KBM-7 (cell line): ENCODE measurements around the gene CMTM8.
A peak's percentile ranks its signal among the peaks of the same experiment; 100 is the strongest.
"Not testable (repeated sequence)": the region's sequence is repeated elsewhere in the genome, so short reads cannot be mapped to it uniquely, and the experiment has no call there.

Experiments used
- DNase-seq: peaks from one replicate; pipeline ENCODE4 v3.0.0-alpha.2; 2015
- in situ Hi-C: fragments of 300-500 bp; cut with MboI; formaldehyde crosslinking; loops from 2 replicates; pipeline ENCODE4 v1.14.3; 2020; ENCODE audit warnings: low sequenced_read_pairs, low pct_unique_long_range_greater_than_20kb, mixed read lengths

The CMTM8 gene

GRCh38 chr3:32226875-32227500 is 11.5 kb upstream of the CMTM8 start:
- in situ Hi-C loops: no loop called here
- DNase-seq: no peak

DNA sequence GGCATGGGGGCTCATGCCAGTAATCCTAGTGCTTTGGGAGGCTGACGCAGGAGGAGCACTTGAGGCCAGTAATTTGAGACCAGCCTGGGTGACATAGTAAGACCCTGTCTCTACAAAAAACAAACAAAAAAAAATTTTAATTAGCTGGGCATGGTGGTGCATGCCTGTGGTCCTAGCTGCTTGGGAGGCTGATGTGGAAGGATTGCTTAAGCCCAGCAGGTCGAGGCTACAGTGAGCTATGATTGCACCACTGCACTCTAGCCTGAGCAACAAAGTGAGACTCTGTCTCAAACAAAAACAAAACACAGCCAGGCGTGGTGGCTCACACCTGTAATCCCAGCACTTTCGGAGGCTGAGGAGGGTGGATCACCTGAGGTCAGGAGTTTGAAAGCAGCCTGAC is 9.7 kb upstream of the CMTM8 start:
- DNase-seq, in situ Hi-C loops: not testable (repeated sequence)

- DNase-seq: no peak
- in situ Hi-C loops: no loop called here
Measured at GRCh38 chr3:32229565-32229964, 8.9 kb upstream of the CMTM8 start.

GRCh38 chr3:32236377-32236776 is 2.1 kb upstream of the CMTM8 start:
- DNase-seq: no peak
- in situ Hi-C loops: no loop called here

- in situ Hi-C loops: no loop called here
- DNase-seq: peak; percentile 67
Measured at GRCh38 chr3:32237670-32238452, 619 bp upstream of the CMTM8 start.

DNA sequence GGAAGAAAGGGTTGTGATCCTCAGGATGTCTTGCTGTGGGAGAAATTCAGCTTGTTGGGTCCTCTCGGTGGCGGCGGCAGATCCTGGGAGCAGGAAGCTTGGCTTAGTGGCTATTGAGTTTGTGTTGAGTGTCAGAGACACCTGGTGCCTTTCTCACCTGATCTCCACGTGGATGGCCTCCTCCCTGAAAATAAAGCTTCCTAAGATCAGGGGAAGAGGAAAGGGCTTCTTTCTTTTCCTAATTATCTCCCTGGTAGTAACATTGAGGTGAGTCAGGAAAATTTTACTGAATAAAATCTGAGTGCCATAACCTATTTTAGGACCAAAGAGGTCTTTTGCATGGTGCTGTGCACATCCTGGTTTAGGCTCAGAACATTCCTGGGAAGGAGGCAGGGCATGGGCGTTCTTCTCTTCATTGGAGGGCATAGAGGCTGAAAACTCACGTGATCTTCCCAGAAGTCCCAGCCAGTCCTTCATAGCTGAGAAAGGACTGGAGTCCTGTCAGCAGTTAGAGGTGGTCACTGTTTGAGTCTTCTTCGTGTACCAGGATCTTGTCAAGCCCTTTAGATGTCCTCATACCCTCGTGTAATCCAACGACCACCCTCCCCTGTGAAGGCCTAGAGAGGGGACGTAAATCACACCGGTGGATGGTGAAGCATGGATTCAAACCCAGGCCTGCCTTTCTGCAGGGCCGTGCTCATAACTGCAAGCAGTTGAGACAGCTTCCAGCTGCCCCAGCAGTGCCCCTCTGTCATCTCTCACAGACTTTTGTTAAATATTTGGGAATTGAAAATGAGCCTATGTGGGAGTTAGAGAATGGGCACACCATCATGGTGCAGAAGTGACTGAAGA is 1.1 kb downstream of the CMTM8 start:
- in situ Hi-C loops: no loop called here
- DNase-seq: no peak

DNA sequence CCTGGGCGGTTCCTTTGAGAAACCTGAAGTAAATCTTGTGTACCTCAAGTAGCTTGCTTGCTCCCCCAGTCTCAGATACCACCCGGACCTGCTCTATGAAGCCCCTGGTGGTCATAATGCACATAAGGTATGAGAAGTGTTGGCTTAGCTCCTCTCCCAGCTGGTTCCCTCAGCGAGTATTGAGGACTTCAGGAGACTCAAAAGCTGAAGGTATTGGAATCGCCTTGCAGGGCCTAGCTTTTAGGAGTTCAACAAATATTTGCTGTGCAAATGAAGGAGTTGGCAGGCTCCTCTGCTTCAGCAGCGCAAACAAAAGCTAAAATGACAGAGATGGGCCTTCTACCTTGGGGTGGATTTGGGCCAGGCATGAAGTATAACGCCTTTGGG is 1.7 kb downstream of the CMTM8 start:
- in situ Hi-C loops: no loop called here
- peak; percentile 71 for DNase-seq

GRCh38 chr3:32241100-32241499 is 2.6 kb downstream of the CMTM8 start:
- in situ Hi-C loops: no loop called here
- DNase-seq: no peak

DNA sequence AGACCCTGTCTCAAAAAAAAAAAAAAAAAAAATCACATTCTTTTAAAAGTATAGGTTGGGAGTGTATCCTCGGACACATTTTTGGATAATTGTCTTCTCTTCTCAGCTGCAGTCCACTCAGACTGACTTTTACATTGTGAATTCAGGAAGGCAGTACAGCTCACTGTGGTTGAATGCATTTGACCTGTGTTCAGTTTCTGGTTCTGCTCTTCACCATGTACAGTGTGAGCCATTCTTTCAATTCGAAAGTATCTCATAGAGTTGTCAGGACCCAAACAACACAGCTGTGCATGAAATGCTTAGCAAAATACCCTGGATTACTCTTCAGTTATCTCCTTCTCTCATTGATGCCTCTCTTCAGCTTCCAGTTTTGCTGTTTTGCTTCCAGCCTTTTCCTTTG is 5.0 kb downstream of the CMTM8 start:
- no peak for DNase-seq
- in situ Hi-C loops: no loop called here

DNA sequence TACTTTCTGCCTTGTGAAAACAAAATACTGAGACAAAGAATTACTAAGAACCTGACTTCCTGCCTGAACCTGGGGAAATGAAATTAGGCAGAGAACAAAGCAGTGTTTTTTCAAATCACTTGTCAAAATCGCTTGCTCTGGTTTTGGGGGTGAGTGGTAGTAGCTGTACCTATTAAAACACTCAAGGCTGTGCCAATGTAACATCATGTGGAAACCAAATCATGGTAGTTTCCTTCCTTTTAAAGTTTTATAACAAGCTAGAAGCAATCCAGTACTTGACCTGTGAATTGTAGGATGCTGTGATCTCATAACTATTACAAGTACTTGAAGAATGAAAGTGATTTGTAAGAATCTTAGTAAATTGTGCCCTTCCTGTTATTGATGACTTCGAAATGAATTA is 6.7 kb downstream of the CMTM8 start:
- no peak for DNase-seq
- in situ Hi-C loops: no loop called here

GRCh38 chr3:32246079-32246675 is 7.7 kb downstream of the CMTM8 start:
- no peak for DNase-seq

GRCh38 chr3:32249184-32249782 is 10.8 kb downstream of the CMTM8 start:
- in situ Hi-C loops: no loop called here
- peak; percentile 68 for DNase-seq

More at GRCh38 chr3:32246079-32246675, 7.7 kb downstream of the CMTM8 start:
- in situ Hi-C loops: no loop called here

DNA sequence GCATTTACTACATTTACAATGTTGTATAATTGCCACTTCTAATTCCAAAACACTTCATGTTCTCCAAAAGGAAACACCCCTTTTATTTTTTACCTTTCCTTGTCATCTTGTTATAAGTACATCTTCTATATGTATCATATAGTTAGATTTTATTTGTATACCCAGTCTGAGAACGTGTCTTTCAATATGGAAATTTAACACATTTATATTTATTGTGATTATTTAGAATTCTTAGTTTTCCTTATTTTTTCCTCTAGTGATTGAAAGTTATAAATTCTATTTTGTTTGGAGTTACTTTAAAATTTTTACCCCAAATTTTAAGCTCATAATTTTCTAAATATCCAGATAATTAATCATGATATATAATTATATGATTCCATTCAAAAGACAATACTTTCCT is 15.8 kb downstream of the CMTM8 start:
- in situ Hi-C loops: no loop called here
- no peak for DNase-seq

DNA sequence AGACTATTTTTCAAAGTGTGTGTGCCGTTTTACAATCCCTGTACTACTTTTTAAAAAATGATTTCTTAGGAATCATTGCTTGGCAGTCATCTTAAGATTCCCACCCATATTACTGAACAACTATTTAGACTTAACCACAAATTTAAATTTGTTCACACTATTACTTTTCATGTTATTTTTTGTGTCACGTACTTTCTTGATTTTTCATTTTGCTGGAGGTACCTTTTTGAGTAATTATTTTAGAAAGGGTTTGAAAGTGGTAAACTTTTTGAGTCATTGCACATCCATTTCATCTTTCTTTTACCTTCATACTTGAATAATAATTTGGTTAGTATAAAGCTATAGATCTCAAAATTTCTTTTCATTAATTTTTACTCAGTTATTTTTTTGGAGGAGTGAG is 16.9 kb downstream of the CMTM8 start:
- in situ Hi-C loops: no loop called here

DNA sequence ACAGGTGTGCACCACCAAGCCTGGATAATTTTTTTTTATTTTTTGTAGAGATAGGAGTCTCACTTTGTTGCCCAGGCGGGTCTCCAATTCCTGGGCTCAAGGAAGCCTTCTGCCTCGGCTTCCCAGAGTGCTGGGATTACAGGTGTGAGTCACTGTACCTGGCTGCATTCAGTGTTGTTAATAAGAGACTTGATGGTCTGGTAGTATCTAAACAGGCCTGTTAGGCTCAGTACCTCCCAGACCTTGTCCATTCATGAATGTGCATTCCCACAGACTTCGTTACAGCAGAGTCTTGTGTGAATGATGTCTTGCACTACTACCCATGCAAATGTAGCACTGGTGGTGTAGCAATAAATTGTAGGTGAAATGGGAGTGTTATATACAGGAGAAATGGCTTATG is 17.7 kb downstream of the CMTM8 start:
- DNase-seq: no peak
- in situ Hi-C loops: no loop called here

More for the DNA sequence above, 16.9 kb downstream of the CMTM8 start:
- DNase-seq: no peak

DNA sequence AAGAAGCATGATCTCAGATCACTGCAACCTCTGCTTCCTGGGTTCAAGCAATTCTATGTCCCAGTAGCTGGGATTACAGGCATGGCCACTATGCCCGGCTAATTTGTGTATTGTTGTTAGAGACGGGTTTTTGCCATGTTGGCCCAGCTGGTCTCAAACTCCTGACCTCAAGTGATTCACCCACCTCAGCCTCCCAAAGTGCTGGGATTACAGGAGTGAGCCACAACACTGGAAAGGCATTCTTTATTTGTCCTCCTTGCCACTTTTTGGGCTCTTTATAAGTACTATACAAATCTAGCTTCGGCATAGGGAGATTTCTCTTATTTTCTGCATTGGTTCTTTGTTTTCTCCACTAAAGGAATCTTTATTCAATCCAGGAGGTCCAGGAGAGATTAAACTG is 18.6 kb downstream of the CMTM8 start:
- DNase-seq: no peak
- in situ Hi-C loops: no loop called here

DNA sequence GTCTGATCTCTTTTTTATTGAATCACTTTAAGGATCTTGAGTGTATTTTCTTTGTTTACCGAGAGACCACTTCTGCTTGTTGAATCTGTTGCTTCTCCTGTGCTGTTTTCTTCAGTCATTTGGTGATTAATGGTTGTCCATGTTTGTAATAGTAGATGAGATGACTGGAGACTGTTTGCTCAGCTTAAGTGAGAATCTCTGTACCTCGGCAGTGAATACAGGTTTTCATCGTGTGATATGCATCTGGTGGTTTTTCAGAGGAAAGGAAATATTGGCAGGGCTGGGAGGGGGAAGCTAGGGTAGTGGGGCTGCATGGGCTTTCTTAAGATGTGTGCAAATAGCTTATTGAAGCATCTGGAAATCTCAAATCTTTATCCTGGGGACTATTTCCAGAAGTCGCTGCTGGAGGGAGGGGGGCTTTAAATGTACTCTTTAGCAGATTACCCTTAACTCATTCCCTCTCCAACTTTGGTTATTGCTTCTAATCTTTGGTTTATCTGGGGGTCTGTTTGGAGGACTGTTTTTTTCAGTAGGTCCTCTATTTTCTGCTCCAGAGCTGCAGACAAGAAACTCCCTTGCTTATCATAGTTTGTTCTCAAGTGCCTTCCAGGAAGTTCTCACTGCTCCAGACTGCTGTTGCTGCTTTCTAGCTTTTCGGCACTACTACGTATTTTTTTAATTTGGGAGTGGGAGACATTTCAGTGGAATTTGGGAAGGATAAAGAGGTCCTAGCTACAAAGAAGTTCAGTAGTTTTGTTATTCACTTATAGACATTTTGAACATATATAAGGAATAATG is 19.4 kb downstream of the CMTM8 start:
- DNase-seq: peak; percentile 26
- in situ Hi-C loops: no loop called here

DNA sequence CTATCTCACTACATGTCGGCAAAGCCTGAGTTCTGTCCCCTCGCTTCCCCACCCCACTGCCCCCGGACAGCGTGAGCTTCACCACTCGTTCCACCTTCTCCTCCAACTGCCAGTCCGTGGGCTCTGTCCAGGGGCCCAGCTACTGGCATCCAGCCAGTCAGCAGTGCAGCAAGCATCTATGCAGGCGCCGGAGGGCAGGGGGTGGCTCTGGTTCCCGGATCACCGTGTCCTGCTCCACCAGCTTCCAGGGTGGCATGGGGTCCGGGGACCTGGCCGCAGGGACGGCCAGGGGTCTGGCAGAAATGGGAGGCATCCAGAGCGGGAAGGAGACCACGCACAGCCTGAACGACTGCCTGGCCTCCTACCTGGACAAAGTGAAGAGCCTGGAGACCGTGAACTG is 20.4 kb downstream of the CMTM8 start:
- no peak for DNase-seq
- in situ Hi-C loops: no loop called here

DNA sequence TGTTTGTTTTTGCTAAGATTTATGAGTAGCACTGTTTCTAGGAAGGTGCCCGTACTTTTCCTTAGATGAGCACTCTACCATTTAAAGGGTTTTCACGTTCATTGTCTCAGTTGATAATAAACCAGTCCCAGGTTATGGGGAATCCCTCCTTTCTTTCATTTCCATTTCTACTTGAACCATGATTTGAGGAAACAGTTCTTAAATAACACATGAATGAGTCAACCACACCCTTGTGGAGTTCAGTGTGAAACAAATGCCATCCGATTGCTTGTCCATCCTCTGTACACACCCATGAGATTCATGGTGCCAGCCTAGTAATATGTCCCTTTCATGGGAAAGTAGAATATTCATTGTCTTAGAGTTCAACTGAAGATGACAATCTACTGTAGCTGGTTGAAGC is 23.1 kb downstream of the CMTM8 start:
- no peak for DNase-seq
- in situ Hi-C loops: no loop called here
